ENCODE data around the gene SUSD2.

Gene SUSD2

GRCh38 chr22:24216541-24217209 lies 35.4 kb downstream of the SUSD2 start:
- TF ChIP-seq CTCF (conservative IDR thresholded peaks at IDR 0.05), result no peak
- no peak for TF ChIP-seq ZFX (IDR thresholded peaks at IDR 0.05)
- no peak overlapping the region for H3K27ac ChIP-seq

GRCh38 chr22:24217384-24217783 lies 36.1 kb downstream of the SUSD2 start:
- no peak overlapping the region for H3K27ac ChIP-seq
- no peak for TF ChIP-seq ZFX (IDR thresholded peaks at IDR 0.05)

GRCh38 chr22:24219750-24220149 lies 38.5 kb downstream of the SUSD2 start:
- TF ChIP-seq CTCF (conservative IDR thresholded peaks at IDR 0.05) (no peak), ZFX (IDR thresholded peaks at IDR 0.05) (no peak)
- H3K27ac ChIP-seq, result no peak overlapping the region

- no peak overlapping the region for H3K27ac ChIP-seq
- no peak for TF ChIP-seq CTCF (conservative IDR thresholded peaks at IDR 0.05)
- no peak for TF ChIP-seq ZFX (IDR thresholded peaks at IDR 0.05)
Observed at GRCh38 chr22:24224468-24224867, 43.2 kb downstream of the SUSD2 start.

GRCh38 chr22:24225044-24225601 lies 43.8 kb downstream of the SUSD2 start:
- no peak for TF ChIP-seq ZFX (IDR thresholded peaks at IDR 0.05)
- no peak overlapping the region for H3K27ac ChIP-seq

GRCh38 chr22:24225951-24226350 lies 44.7 kb downstream of the SUSD2 start:
- TF ChIP-seq CTCF (conservative IDR thresholded peaks at IDR 0.05), result no peak
- TF ChIP-seq ZFX (IDR thresholded peaks at IDR 0.05), result no peak
- no peak overlapping the region for H3K27ac ChIP-seq

- no peak overlapping the region for H3K27ac ChIP-seq
- TF ChIP-seq CTCF (conservative IDR thresholded peaks at IDR 0.05) (no peak; the same call in 1 of the 2 replicates), ZFX (IDR thresholded peaks at IDR 0.05) (no peak)
Observed at GRCh38 chr22:24230911-24231656, 49.8 kb downstream of the SUSD2 start.

GRCh38 chr22:24231706-24232105 lies 50.4 kb downstream of the SUSD2 start:
- no peak overlapping the region for H3K27ac ChIP-seq
- TF ChIP-seq ZFX (IDR thresholded peaks at IDR 0.05), result no peak
- TF ChIP-seq CTCF (conservative IDR thresholded peaks at IDR 0.05), result no peak
